Activated CD8-positive, alpha-beta memory T cell treated with anti-CD3 and anti-CD28 coated beads, Interleukin-2, amount 10 ng/mL, durations not matched to agents 7 days and 5 days (primary cell): ENCODE data around the gene CYTH2. TPM values are rescaled to one million over a fixed set of nuclear protein-coding genes. Genes with fewer than 3 reads are reported as not detected.
A peak's percentile ranks its signal among the peaks of the same experiment; 100 is the strongest.

ENCODE experiments used
- ATAC-seq: fragments of 150-1000 bp; cut with Tn5 transposase; one replicate; pipeline ENCODE4 v1.10.0; 2021; ENCODE audit warnings: moderate library complexity
- CTCF ChIA-PET: fragments of 350-600 bp; sonication (Branson Sonifier 250); formaldehyde crosslinking; loops from one replicate; lab custom pipeline; 2021; ENCODE audit warnings: antibody characterized with exemption; lab: Charles Lee
- DNase-seq: peaks from one replicate; pipeline ENCODE4 v3.0.0-alpha.2; 2020
- H3K27ac Mint-ChIP-seq: one replicate; pipeline ENCODE4 v1.8.0; 2021; ENCODE audit warnings: mild to moderate bottlenecking, mixed read lengths
- H3K27me3 Mint-ChIP-seq: one replicate; pipeline ENCODE4 v1.8.0; 2021; ENCODE audit warnings: mixed read lengths
- H3K36me3 Mint-ChIP-seq: one replicate; pipeline ENCODE4 v1.8.0; 2021; ENCODE audit warnings: mild to moderate bottlenecking, mixed read lengths
- H3K4me1 Mint-ChIP-seq: one replicate; pipeline ENCODE4 v1.8.0; 2021; ENCODE audit warnings: mixed read lengths
- H3K4me3 Mint-ChIP-seq: one replicate; pipeline ENCODE4 v1.8.0; 2021; ENCODE audit warnings: mild to moderate bottlenecking, moderate library complexity, mixed read lengths
- H3K9me3 Mint-ChIP-seq: one replicate; pipeline ENCODE4 v1.8.0; 2022; ENCODE audit warnings: low read depth, mixed read lengths
- total RNA-seq, 2 experiments: library from RNA; stranded (reverse); gene quantifications; one replicate each; pipeline ENCODE4 v1.2.3, GENCODE V29; 2021

Gene CYTH2
- total RNA-seq, 2 experiments from 2014 or later: 42.5 to 47.8 TPM

DNA sequence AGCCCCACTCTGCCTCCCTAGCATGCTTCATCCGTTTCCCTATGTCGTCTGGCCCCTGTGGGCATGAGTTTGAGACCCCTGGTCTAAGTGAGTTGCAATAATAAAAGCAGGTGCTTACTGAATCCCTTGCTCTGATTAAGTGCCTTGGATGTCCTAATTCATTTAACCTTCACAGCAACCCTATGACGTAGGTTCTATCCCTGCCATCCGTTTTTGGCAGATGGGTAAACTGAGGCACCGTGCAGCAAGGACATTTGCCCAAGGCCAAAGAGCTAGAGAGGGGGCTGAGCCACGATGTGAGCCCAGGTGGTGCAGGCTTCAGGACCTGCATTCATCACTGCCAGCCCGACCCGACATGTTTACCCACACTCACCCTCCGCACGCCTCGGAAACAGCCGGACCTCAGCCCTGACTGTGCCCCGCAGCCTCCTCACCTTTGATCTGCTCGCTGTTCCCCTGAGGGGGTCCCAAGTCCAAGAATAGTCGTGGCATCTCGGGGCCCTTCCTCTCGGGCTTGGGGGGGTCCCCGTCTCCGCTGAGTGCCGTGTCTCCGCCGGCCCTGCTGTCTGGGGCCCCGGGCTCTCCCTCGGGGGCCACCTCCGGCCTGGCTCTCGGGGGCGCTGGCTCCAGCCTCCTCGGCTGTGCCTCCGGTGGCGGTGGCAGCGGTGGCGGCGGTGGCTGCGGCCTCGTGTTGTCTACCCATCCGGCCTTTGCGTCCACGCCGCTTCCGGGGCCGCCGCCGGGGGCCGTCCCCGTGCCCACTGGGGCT is 28.0 kb downstream of the CYTH2 start:
- peak; percentile 37 for DNase-seq
- Mint-ChIP-seq H3K9me3 (no peaks in the 10 kb centered on the region), H3K4me1 (peaks cover 20% of the 10 kb centered on the region), H3K27me3 (peaks cover 35% of the 10 kb centered on the region), H3K4me3 (no peak overlapping the region), H3K36me3 (no peaks in the 10 kb centered on the region), H3K27ac (no peak overlapping the region)
- CTCF ChIA-PET: interaction anchor here (1.8 to 4.5 kb wide), 2 partner anchors 9 to 87 kb away, joined by 7 to 30 read pairs; no protein-coding TSS in a partner anchor
- no peak for ATAC-seq

DNA sequence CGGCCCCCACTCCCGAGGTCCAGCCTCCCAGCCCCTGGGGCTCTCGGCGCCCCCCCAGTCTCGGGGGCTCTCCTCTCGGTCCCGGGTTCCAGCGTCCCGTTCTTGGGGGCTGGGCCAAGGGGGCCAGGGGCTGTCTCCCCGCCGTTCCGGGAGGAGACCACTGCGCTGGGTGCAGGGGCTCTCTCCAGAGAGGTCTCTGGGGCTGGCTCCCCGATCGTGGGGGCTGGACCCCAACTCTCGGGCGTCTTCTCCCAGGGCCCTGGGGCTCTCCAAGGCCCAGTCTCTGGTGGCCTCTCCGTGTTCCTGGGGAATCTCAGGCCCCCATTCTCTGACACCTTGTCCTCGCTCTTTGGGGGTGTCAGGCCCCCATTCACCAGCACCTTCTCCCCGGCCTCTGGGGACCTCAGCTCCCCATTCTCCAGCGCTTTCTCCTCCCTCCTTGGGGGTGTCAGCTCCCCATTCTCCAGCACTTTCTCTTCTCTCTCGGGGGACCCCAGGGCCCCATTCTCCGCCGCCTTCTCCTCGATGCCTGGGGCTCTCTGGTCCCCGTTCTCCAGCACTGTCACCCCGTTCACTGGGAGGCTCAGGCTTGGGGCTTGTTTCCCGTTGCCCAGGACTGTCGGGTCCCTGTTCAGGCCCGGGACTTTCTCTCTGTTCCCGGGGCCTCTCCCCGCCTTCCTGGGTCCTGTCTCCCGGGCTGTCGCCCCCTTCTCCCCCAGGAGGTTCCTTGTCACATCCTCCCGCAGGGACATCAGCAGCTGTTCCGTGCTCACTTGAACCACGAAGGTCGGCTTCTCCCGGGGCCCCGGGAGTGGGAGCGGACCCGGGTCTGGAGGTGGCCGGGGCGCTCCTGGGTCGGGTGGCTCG is 28.8 kb downstream of the CYTH2 start:
- Mint-ChIP-seq H3K36me3 (no peaks in the 10 kb centered on the region), H3K27ac (no peak overlapping the region), H3K4me1 (peaks cover 19% of the 10 kb centered on the region), H3K9me3 (no peaks in the 10 kb centered on the region), H3K27me3 (peaks cover 29% of the 10 kb centered on the region), H3K4me3 (no peak overlapping the region)
- no peak for ATAC-seq
- peak; percentile 34 for DNase-seq
- CTCF ChIA-PET: no interaction called here

DNA sequence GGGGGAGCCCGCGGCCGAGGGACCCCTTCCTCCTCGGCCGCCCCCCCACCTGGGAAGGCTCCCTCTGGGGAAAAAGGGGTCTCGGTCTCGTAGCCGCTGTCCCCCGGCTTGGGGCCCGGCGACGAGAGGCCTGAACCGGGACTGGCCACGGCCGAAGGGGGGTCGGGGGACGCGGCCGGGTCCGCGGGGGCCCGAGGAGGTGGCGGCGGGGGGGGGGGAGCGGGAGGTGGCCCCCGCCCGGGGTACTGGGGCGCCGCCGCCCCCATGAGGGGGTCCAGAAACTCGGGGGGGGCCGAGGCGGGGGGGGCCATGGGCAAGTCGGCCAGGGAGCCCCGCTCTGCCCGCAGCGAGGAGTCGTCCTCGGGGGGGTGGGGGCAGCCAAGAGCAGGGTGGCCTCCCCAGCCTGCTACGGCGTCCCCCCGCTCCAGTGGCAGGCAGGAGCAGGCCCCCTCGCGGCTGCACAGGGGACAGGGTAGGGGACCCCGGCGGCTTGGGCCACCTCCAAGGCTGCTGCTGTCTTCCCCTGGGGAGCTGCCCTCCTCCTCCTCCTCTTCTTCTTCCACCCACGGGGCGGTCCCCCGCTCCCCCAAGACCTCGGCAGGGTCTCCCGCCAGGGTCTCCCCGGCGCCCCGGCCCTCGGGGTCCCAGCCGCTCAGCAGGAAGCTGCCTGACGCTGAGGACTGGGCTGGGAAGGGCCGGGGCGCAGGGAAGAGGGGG is 29.6 kb downstream of the CYTH2 start:
- DNase-seq (no peak), ATAC-seq (no peak)
- no peak overlapping the region for H3K4me3 Mint-ChIP-seq
- peaks cover 29% of the 10 kb centered on the region for H3K27me3 Mint-ChIP-seq
- no peaks in the 10 kb centered on the region for H3K36me3 Mint-ChIP-seq
- H3K4me1 Mint-ChIP-seq: peaks cover 19% of the 10 kb centered on the region
- no peak overlapping the region for H3K27ac Mint-ChIP-seq
- CTCF ChIA-PET: no interaction called here
- H3K9me3 Mint-ChIP-seq: no peaks in the 10 kb centered on the region

DNA sequence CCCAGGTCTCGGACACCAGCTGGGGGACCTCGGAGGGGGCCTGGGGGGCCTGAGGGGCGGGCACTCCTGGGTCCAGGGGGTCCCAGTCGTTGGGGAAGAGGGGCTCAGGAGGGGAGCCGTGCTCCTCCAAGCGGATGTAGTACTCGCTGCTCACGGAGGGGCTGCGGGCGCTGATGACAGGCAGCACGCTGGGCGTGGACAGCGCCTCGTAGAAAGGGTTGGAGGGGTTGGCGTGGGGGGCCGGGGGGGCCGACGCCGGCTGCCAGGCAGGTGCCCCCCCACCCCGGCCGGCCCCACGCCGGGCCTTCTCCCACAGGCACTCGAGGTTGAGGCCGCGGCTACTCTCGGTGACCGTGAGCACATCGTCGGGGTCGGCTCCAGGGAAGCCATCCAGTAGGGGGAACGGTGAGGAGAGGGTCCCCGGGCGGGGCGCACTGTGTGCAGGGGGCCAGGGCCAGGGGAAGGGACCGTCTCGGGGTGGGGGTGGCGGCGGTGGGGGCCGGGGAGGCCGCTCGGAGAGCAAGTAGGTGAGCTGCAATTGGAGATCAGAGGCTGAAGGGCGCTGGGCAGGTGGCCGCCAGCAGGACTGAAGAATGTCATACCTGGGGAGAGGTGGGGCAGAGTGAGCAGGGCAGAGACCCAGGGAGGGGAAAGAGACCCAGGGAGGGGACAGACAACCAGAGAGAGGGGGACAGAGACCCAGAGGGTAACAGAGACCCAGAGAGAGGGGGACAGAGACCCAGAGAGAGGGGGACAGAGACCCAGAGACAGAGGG is 30.3 kb downstream of the CYTH2 start:
- no peak overlapping the region for H3K4me3 Mint-ChIP-seq
- H3K27ac Mint-ChIP-seq: no peak overlapping the region
- no peaks in the 10 kb centered on the region for H3K9me3 Mint-ChIP-seq
- peaks cover 24% of the 10 kb centered on the region for H3K27me3 Mint-ChIP-seq
- peaks cover 18% of the 10 kb centered on the region for H3K4me1 Mint-ChIP-seq
- H3K36me3 Mint-ChIP-seq: no peaks in the 10 kb centered on the region
- peak; percentile 36 for DNase-seq
- CTCF ChIA-PET: no interaction called here
- ATAC-seq: no peak

DNA sequence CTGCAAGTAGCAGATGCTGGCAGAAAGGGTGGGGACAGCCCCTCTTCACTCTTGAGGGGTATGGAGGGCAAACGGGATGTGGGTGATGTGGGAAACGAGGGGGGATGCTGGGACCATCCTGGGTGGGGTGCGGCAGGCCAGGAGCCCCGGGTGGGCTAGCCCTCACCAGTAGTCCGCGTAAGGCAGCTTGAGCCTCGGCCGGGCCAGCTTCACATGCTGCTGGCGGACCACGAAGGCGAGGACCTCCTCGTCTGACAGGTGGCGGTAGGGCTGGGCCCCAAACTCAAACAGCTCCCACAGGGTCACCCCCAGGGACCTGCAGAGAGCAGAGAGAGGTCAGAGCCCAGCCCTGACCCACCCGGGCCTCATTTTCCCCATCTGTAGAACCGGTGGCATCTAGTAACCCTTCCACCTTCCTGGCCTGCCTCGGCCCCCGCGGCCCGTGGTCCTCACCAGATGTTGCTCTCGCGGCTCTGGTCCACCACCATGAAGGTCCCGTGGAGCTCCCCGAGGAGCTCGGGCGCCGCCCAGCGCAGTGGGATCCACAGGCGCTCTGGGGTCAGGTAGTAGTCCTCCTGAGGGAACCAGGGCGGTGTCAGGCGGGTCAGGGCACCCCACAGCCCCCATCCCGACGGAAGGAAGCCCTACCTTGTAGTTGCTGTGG is 31.8 kb downstream of the CYTH2 start:
- DNase-seq (peak; percentile 38), ATAC-seq (no peak)
- Mint-ChIP-seq H3K4me3 (peak overlapping the region; percentile 49), H3K9me3 (no peaks in the 10 kb centered on the region), H3K27ac (no peak overlapping the region), H3K36me3 (no peaks in the 10 kb centered on the region), H3K27me3 (peaks cover 10% of the 10 kb centered on the region), H3K4me1 (peaks cover 9% of the 10 kb centered on the region)
- CTCF ChIA-PET: interaction anchor here (1.1 to 1.2 kb wide), 3 partner anchors 9 to 88 kb away, joined by 3 to 4 read pairs (median 3); no protein-coding TSS in a partner anchor

DNA sequence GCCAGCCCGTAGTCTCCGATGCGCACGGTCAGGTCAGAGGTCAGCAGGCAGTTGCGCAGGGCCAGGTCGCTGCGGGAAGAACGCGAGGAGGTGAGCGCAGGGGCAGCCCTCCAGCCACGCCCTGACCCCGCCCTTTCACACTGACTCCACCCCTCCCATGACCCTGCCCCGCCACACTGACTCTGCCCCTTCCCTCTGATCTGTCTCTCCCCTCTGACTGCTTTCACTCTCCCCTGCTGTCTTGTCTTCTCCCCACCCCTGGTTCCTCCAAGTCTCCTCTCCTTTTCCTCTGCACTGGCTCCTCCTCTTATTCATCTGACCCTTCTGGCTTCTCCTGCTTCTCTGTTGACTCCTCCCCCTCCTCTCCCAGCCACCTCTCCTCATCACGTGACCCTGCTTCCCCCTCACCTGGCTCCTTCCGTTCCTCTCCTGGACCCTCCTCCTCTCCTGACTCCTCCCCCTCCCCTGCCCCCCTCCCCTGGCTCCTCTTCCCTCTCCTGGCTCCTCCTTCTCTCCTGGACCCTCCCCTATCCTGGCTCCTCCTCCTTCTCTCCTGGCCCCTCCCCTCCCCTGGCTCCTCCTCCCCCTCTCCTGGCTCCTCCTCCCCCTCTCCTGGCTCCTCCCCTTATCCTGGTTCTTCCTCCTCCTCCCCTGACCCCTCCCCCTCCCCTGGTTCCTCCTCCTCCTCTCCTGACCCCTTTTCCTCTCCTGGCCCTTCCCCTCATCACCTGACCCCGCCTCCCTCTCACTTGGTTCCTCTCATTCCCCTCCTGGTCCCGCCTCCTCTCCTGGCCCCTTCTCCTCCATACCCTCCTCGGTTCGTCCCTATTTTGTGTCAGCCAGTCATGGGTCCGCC is 32.6 kb downstream of the CYTH2 start:
- Mint-ChIP-seq H3K27me3 (peaks cover 8% of the 10 kb centered on the region), H3K4me3 (peak overlapping the region; percentile 49), H3K9me3 (no peaks in the 10 kb centered on the region), H3K27ac (peak overlapping the region; percentile 50), H3K4me1 (peaks cover 9% of the 10 kb centered on the region), H3K36me3 (no peaks in the 10 kb centered on the region)
- ATAC-seq: peak; percentile 74
- peak; percentile 79 for DNase-seq
- CTCF ChIA-PET: interaction anchor here (0.7 to 9.6 kb wide), 3 partner anchors 85 to 194 kb away, joined by 3 to 221 read pairs (median 3); no protein-coding TSS in a partner anchor

DNA sequence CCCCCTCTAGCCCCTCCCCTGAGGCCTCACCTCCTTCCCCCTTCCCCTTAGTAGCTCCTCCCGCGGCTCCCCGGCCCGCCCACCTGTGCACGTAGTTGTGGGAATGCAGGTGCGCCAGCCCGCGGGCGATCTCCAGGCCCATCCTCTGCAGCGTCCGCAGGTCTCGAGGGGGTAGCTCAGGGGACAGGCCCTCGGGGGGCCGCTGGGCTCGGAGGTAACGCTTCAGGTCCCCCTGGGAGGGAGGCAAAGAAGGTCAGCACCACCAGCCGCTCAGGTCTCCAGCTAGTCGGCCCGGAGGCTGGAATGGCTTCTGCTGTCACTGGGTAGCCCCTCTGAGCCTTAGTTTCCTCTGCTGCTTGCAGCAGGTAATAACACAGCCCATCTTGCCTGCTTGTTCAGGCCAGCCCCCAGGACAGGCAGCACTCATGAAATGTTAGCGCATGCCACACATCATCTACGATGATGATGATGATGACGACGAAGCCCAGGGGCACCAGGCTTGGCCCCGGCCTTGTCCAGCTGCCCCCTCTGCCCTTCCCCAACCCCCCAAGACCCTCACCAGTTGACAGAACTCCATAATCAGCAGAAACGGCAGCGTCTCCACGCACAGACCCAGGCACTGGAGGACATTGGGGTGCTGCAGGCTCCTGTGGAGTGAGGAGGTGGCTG is 33.3 kb downstream of the CYTH2 start:
- H3K36me3 Mint-ChIP-seq: no peaks in the 10 kb centered on the region
- peaks cover 9% of the 10 kb centered on the region for H3K4me1 Mint-ChIP-seq
- DNase-seq (no peak), ATAC-seq (no peak)
- no peaks in the 10 kb centered on the region for H3K9me3 Mint-ChIP-seq
- no peak overlapping the region for H3K27ac Mint-ChIP-seq
- CTCF ChIA-PET: interaction anchor here (0.7 to 9.6 kb wide), 2 partner anchors 84 to 195 kb away, joined by 3 to 221 read pairs; no protein-coding TSS in a partner anchor
- H3K27me3 Mint-ChIP-seq: peaks cover 4% of the 10 kb centered on the region
- H3K4me3 Mint-ChIP-seq: no peak overlapping the region

DNA sequence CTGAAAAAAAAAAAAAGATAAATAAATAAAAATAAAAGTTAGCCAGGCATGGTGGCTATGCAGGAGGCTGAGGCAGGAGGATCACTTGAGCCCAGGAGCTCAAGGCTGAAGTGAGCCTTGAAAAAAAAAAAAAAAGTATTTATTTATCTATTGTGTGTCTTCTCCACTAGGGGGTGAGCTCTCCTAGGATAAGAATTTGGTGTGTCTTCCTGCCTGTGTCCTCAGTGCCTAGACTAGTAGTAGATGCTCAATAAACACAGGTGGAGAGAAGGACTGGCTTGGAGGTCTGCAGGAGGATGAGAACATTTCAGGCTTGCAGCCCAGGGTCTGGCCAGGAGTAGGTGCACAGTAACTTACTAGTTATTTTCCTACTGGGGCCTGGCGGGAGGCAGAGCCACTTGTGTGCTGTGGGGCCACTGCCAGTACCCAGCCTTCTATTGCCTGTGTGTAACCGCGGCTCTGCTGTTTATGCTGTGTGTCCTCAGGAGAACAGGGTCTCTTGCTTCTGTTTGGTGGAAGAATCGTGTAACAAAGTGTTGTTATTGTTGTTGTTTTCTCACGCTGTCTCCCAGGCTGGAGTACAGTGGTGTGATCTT is 37.1 kb downstream of the CYTH2 start:
- H3K27me3 Mint-ChIP-seq: peaks cover 2% of the 10 kb centered on the region
- CTCF ChIA-PET: interaction anchor here (0.6 to 9.6 kb wide), 30 partner anchors 11 to 336 kb away, joined by 3 to 221 read pairs (median 3); no protein-coding TSS in a partner anchor
- no peak overlapping the region for H3K4me3 Mint-ChIP-seq
- no peaks in the 10 kb centered on the region for H3K9me3 Mint-ChIP-seq
- no peaks in the 10 kb centered on the region for H3K36me3 Mint-ChIP-seq
- peaks cover 19% of the 10 kb centered on the region for H3K4me1 Mint-ChIP-seq
- DNase-seq (no peak), ATAC-seq (peak; percentile 24)
- no peak overlapping the region for H3K27ac Mint-ChIP-seq

DNA sequence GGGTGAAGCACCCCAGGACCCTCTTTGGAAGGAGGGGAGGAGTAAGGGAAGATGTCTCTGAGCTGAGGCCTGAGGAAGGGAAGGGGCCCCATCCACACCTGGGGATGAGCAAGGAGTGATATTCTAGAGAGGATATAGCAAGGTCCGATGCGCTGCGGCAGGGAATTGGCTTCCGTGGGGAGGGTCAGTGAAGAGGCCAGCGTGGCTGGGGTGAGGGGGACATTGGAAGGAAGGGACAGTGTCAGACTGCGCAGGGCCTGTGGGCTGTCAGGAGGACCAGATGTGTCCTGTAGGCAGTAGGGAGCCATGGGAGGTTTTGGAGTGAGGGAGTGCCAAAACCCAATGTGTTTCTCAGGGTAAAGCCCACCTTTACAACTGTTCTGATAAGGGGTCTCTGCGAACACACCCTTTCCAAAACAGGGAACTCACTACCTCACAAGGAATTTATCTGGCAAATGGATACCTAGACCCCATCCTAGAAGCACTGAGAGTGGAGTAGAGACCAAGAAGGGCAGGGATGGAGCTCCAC is 38.8 kb downstream of the CYTH2 start:
- DNase-seq (no peak), ATAC-seq (no peak)
- Mint-ChIP-seq H3K4me1 (peaks cover 10% of the 10 kb centered on the region), H3K36me3 (no peaks in the 10 kb centered on the region), H3K4me3 (no peak overlapping the region), H3K27me3 (no peaks in the 10 kb centered on the region), H3K9me3 (no peaks in the 10 kb centered on the region), H3K27ac (no peak overlapping the region)
- CTCF ChIA-PET: interaction anchor here (1.2 to 9.6 kb wide), 5 partner anchors 13 to 101 kb away, joined by 3 to 221 read pairs (median 30); no protein-coding TSS in a partner anchor

DNA sequence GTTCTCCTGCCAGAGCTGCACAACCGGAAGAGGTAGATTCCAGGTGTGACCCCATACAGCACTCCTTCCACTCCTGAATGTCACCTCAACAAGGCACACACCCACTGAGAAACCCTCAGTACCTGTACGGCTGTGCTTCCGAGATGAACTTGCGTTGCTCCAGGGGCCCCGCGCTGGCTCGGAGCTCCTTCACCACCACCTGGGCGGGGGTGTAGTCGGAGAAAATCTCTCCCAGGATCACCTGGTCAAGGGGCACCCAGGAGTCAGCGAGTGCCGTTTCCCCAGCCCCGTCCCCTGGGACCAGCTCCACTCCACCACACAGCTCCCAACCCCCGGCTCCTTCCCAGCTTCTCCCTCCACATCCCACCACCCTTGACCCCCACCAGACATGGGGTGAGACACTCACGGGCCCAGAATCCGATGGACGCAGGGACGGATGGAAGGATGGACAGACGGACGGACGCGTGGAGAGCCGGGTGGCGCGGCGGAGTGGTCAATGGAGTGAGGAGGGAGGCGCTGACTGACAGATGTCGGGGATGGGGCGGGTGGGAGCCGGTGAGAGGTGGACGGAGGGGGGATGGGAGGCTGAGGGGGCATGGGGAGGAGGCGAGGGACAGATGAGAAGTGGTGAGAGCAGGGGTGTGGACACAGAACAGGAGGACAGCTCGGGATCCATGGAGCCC is 39.7 kb downstream of the CYTH2 start:
- Mint-ChIP-seq H3K27ac (no peak overlapping the region), H3K9me3 (no peaks in the 10 kb centered on the region), H3K36me3 (no peaks in the 10 kb centered on the region), H3K27me3 (no peaks in the 10 kb centered on the region), H3K4me1 (peaks cover 12% of the 10 kb centered on the region), H3K4me3 (no peak overlapping the region)
- no peak for ATAC-seq
- CTCF ChIA-PET: interaction anchor here (0.7 to 9.6 kb wide), 5 partner anchors 15 to 100 kb away, joined by 3 to 221 read pairs (median 16); no protein-coding TSS in a partner anchor
- peak; percentile 39 for DNase-seq
